ENCODE results near the gene NALF2.

DNA sequence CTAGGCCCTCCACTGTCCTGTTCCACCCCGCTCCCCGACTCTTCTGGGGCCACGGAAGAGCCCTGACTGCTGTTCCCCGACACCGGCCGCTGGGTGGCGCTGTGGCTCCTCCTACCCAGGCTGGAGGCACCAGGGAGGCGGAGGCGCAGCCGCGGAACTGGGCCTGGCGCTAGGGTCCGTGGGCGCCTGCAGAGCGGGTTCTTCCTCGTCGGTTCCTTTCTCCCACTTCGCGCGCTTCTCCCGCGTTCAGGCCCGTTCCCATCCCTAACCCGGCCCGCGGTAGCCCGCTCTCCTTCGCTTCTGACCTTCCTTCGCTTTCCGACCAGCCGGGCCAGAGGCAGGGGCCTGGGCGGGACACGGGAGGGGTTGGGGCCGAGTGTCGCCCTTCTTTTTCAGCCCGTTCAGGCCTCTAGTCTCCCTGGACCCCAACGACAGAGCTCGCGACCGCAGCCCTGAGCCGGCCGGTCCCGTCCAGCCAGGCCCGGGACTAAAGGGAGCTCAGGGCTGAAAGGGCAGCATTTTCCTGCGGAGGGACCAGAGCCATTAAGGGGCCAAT, 34.3 kb downstream of the NALF2 start:
- TF ChIP-seq, protein P1, sequence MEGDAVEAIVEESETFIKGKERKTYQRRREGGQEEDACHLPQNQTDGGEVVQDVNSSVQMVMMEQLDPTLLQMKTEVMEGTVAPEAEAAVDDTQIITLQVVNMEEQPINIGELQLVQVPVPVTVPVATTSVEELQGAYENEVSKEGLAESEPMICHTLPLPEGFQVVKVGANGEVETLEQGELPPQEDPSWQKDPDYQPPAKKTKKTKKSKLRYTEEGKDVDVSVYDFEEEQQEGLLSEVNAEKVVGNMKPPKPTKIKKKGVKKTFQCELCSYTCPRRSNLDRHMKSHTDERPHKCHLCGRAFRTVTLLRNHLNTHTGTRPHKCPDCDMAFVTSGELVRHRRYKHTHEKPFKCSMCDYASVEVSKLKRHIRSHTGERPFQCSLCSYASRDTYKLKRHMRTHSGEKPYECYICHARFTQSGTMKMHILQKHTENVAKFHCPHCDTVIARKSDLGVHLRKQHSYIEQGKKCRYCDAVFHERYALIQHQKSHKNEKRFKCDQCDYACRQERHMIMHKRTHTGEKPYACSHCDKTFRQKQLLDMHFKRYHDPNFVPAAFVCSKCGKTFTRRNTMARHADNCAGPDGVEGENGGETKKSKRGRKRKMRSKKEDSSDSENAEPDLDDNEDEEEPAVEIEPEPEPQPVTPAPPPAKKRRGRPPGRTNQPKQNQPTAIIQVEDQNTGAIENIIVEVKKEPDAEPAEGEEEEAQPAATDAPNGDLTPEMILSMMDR (conservative IDR thresholded peaks at IDR 0.05; ENCODE audit: low read length) = 0 out of 2 replicates have a peak, but pooled peaks have one; percentile 16
- TF ChIP-seq EZH2phosphoT487 (IDR thresholded peaks at IDR 0.05; ENCODE audit: borderline replicate concordance) = no peak

Data from Loucy (cell line).